ENCODE measurements around the gene XRN2.

DNA sequence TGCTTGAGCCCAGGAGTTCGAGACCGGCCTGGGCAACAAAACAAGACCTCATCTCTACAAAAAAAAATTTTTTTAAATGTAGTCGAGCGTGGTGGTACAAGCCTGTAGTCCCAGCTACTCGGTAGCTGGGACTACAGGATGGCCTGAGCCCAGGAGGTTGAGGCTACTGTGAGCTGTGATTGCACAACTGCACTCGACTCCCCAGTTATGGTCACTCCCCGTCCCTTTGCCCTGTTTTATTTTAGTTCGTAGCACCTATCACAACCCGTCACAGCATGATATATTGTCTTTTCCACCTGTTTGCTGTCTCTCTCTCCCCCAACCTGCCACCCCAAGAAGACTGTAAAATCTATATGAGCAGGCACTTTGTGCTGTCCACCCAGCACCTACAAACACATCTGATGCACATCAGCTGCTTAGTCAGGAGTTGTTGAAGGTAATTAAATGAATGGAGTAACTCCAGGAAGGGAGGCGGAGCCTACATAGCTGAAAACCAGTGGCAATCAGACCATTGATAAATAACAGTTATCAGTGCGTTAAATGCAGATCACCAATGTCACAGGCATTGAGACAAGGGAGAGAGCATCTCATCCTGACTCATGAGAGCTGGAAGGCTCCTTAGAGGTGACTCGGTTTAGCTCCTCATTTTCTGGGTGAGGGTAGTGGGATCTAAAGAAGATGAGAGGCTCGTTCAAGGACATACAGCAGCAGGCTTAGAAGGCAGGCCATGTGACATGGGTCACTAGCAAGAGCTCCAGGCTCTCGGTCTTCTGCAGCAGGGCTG lies 14.4 kb upstream of the XRN2 start:
- TF ChIP-seq CREB1 (IDR thresholded peaks at IDR 0.05; ENCODE audit: low read depth) (no peak), MAX (IDR thresholded peaks at IDR 0.05) (no peak), RAD21 (IDR thresholded peaks at IDR 0.05; ENCODE audit: low read depth) (no peak)

Measured in Ishikawa (cell line).